HCT116 (cell line): Measurements from ENCODE around the gene STYXL2. TPM values are rescaled to one million over a fixed set of nuclear protein-coding genes. Genes with fewer than 3 reads are reported as not detected.

Experiments
- ATAC-seq: fragments of 200-7000 bp; cut with Tn5 transposase; 2 replicates; pipeline ENCODE4 v1.9.1; 2020; ENCODE audit warnings: mild to moderate bottlenecking, moderate library complexity
- BruUV-seq: library from RNA; stranded (reverse); fragments of 400-500 nt; replicated peaks from 2 replicates; lab custom pipeline; 2021; lab: Mats Ljungman, UMichigan
- CTCF ChIA-PET: fragments of 300-600 bp; sonication (Branson Sonifier 250); formaldehyde crosslinking; loops from one replicate; lab custom pipeline; 2021; ENCODE audit warnings: antibody characterized with exemption; lab: Charles Lee
- POLR2A ChIA-PET: fragments of 300-600, 350-600 bp; sonication (Branson Sonifier 250); formaldehyde crosslinking; loops from one replicate; lab custom pipeline; 2021; ENCODE audit warnings: antibody characterized with exemption; lab: Charles Lee
- RAD21 ChIA-PET, 2 experiments: fragments of 300-600 bp; sonication (Branson Sonifier 250); formaldehyde crosslinking; loops; one replicate each; lab custom pipeline; 2023; ENCODE audit warnings: low total read pairs in 2 of 2; ENCODE audit not compliant: uncharacterized antibody in 2 of 2, unreplicated experiment in 2 of 2, low non-redundant PET in 1 of 2; lab: Charles Lee
- DNase-seq: peaks from one replicate; pipeline ENCODE4 v3.0.0-alpha.2; 2010; ENCODE audit warnings: low read depth, low spot score
- H2AFZ ChIP-seq: fragments of 200-600 bp; shearing (Covaris generic), sonication (generic); 2 replicates; pipeline ENCODE4 v1.6.1; 2017; ENCODE audit warnings: low read depth, mixed run types, mixed read lengths, antibody characterized with exemption, low read length; ENCODE audit not compliant: poor library complexity, severe bottlenecking
- H3K27ac ChIP-seq: 2 replicates; pipeline ENCODE4 v1.5.1; 2012; ENCODE audit warnings: low read depth, low read length
- H3K27me3 ChIP-seq: fragments of 200-600 bp; sonication (generic); 2 replicates; pipeline ENCODE4 v1.6.1; 2016; ENCODE audit warnings: mixed run types, low read length, mixed read lengths; ENCODE audit not compliant: insufficient read depth
- H3K36me3 ChIP-seq, 2 experiments: fragments of 200-500 bp in 1 of 2; fragments of 200-600 bp in 1 of 2; sonication (Bioruptor generic) in 1 of 2; sonication (generic) in 1 of 2; 2 replicates each; pipeline versions ENCODE4 v1.5.1 to v1.6.1; 2014 to 2016; ENCODE audit warnings: low read length in 2 of 2, inconsistent platforms in 1 of 2, mixed read lengths in 1 of 2, mixed run types in 1 of 2; ENCODE audit not compliant: insufficient read depth in 2 of 2, control insufficient read depth in 1 of 2
- H3K4me1 ChIP-seq, 2 experiments: fragments of 200-600 bp in 1 of 2; sonication (generic) in 1 of 2; 2 replicates each; pipeline versions ENCODE4 v1.5.1 to v1.6.1; 2012 to 2017; ENCODE audit warnings: low read length in 2 of 2, inconsistent platforms in 1 of 2, mild to moderate bottlenecking in 1 of 2, mixed read lengths in 1 of 2, mixed run types in 1 of 2, moderate library complexity in 1 of 2; ENCODE audit not compliant: insufficient read depth in 2 of 2, control insufficient read depth in 1 of 2
- H3K4me2 ChIP-seq: fragments of 200-600 bp; sonication (generic); 2 replicates; pipeline ENCODE4 v1.6.1; 2017; ENCODE audit warnings: mixed run types, low read length, mixed read lengths
- H3K4me3 ChIP-seq, 2 experiments: fragments of 200-600 bp in 1 of 2; sonication (generic) in 1 of 2; replicated peaks in 1 of 2; 2 replicates each; pipeline ENCODE4 v1.5.1; 2011 to 2016; ENCODE audit warnings: low read length in 2 of 2, control low read depth in 1 of 2, low read depth in 1 of 2, mild to moderate bottlenecking in 1 of 2, mixed read lengths in 1 of 2, mixed run types in 1 of 2
- H3K79me2 ChIP-seq: fragments of 200-600 bp; sonication (generic); 2 replicates; pipeline ENCODE4 v1.6.1; 2017; ENCODE audit warnings: mild to moderate bottlenecking, mixed run types, low read length, moderate library complexity, mixed read lengths; ENCODE audit not compliant: insufficient read depth
- H3K9ac ChIP-seq: fragments of 200-600 bp; sonication (generic); 2 replicates; pipeline ENCODE4 v1.6.1; 2016; ENCODE audit warnings: low read length, mixed read lengths
- H3K9me2 ChIP-seq: fragments of 200-600 bp; sonication (generic), shearing (Covaris generic); 2 replicates; pipeline ENCODE4 v1.6.1; 2017; ENCODE audit warnings: mixed run types, mild to moderate bottlenecking, moderate library complexity; ENCODE audit not compliant: insufficient read depth
- H3K9me3 ChIP-seq, 2 experiments: fragments of 200-500 bp in 1 of 2; fragments of 200-600 bp in 1 of 2; sonication (Bioruptor generic) in 1 of 2; sonication (generic) in 1 of 2; 2 replicates each; pipeline ENCODE4 v1.6.1; 2014 to 2017; ENCODE audit warnings: low read length in 2 of 2, mixed read lengths in 2 of 2, inconsistent platforms in 1 of 2, low read depth in 1 of 2, mild to moderate bottlenecking in 1 of 2, mixed run types in 1 of 2, moderate library complexity in 1 of 2; ENCODE audit not compliant: control insufficient read depth in 1 of 2, insufficient read depth in 1 of 2
- H4K20me1 ChIP-seq: fragments of 200-600 bp; sonication (generic), shearing (Covaris generic); 2 replicates; pipeline ENCODE4 v1.6.1; 2017; ENCODE audit warnings: mixed run types, mild to moderate bottlenecking, moderate library complexity; ENCODE audit not compliant: insufficient read depth
- ATF3 ChIP-seq: IDR thresholded peaks from 2 replicates; pipeline ENCODE4 v1.6.1; 2012
- CBX3 ChIP-seq: IDR thresholded peaks from 2 replicates; pipeline ENCODE4 v1.6.1; 2012; ENCODE audit warnings: low read depth
- EZH2 ChIP-seq: fragments of 200-600 bp; sonication (generic); IDR thresholded peaks from 2 replicates; pipeline ENCODE4 v1.6.1; 2017; ENCODE audit warnings: antibody characterized with exemption, mixed run types
- EZH2phosphoT487 ChIP-seq: fragments of 200-600 bp; IDR thresholded peaks from 2 replicates; pipeline ENCODE4 v1.6.1; 2018; ENCODE audit warnings: antibody characterized with exemption, borderline replicate concordance
- FOSL1 ChIP-seq: IDR thresholded peaks from 2 replicates; pipeline ENCODE4 v1.6.1; 2012; ENCODE audit warnings: low read depth
- JUND ChIP-seq: IDR thresholded peaks from 2 replicates; pipeline ENCODE4 v1.6.1; 2012
- MAX ChIP-seq: IDR thresholded peaks from 2 replicates; pipeline ENCODE4 v1.6.1; 2012
- POLR2AphosphoS5 ChIP-seq: IDR thresholded peaks from 2 replicates; pipeline ENCODE4 v1.6.1; 2011; ENCODE audit warnings: mild to moderate bottlenecking, low read depth, low read length, moderate library complexity
- RAD21 ChIP-seq: IDR thresholded peaks from 2 replicates; pipeline ENCODE4 v1.6.1; 2012; ENCODE audit warnings: low read depth, mild to moderate bottlenecking
- SP1 ChIP-seq: IDR thresholded peaks from 2 replicates; pipeline ENCODE4 v1.6.1; 2012; ENCODE audit warnings: low read depth
- SRF ChIP-seq: IDR thresholded peaks from 2 replicates; pipeline ENCODE4 v1.6.1; 2012; ENCODE audit warnings: low read depth
- TCF7L2 ChIP-seq: IDR thresholded peaks from 2 replicates; pipeline ENCODE4 v1.7.0; 2011; ENCODE audit warnings: borderline replicate concordance, inconsistent platforms; ENCODE audit not compliant: insufficient read depth, insufficient read length; ENCODE audit errors: extremely low read depth
- YY1 ChIP-seq: IDR thresholded peaks from 2 replicates; pipeline ENCODE4 v1.6.1; 2011; ENCODE audit warnings: low read length, low read depth, moderate library complexity, mild to moderate bottlenecking; ENCODE audit not compliant: insufficient replicate concordance; ENCODE audit errors: extremely low read depth
- ZNF274 ChIP-seq: fragments of 200-500 bp; sonication (Bioruptor generic); IDR thresholded peaks from 2 replicates; pipeline ENCODE4 v1.6.1; 2014; ENCODE audit warnings: mild to moderate bottlenecking, low read depth, low read length, inconsistent platforms
- intact Hi-C: fragments of 100-400 bp; cut with micrococcal nuclease; formaldehyde crosslinking; loops from 2 replicates; pipeline ENCODE4 v1.10.0; 2022
- total RNA-seq: library from RNA; stranded (reverse); gene quantifications from one replicate; pipeline ENCODE4 v1.2.1, GENCODE V29; 2021; ENCODE audit not compliant: unreplicated experiment
- TF ChIP-seq, protein P1 (sequence below): IDR thresholded peaks from 2 replicates; pipeline ENCODE4 v1.6.1; 2012; ENCODE audit warnings: low read depth

The STYXL2 gene
- total RNA-seq, 1 experiment from 2014 or later: not detected

- CTCF ChIA-PET: no interaction called here
- no peaks in the 10 kb centered on the region for H3K9me3 ChIP-seq
- H3K9ac ChIP-seq: no peak within 1 kb of the TSS
- no peak within 1 kb of the TSS for H3K27ac ChIP-seq
- no peaks in the 10 kb centered on the region for H3K27me3 ChIP-seq
- POLR2A ChIA-PET: interaction anchor here (0.5 kb wide), 1 partner anchor 130 kb away, joined by 5 read pairs; the partner anchor contains the start of gene POU2F1
- intact Hi-C loops: no loop called here
- H3K4me3 ChIP-seq: no peak within 1 kb of the TSS
- no peaks in the 10 kb centered on the region for H3K9me2 ChIP-seq
- DNase-seq (no peak), ATAC-seq (no peak)
- H3K4me1 ChIP-seq: peaks cover 0 to 14% of the 10 kb centered on the region in 2 experiments; a peak in 2 of 4 replicates
- RAD21 ChIA-PET: interaction anchor here in 1 of 2 experiments (0.6 kb wide), 1 partner anchor 14 kb away, joined by 5 read pairs; no protein-coding TSS in a partner anchor
- H4K20me1 ChIP-seq: no peaks in the 10 kb centered on the region
- no peak within 1 kb of the TSS for H3K4me2 ChIP-seq
- no peaks in the 10 kb centered on the region for H3K79me2 ChIP-seq
- H3K36me3 ChIP-seq: no peaks in the 10 kb centered on the region
- no TSS peak for BruUV-seq
- TF ChIP-seq MAX (no peak), EZH2phosphoT487 (no peak), SRF (no peak), YY1 (no peak), ATF3 (no peak), TCF7L2 (no peak), CBX3 (no peak)
- no peak within 1 kb of the TSS for H2AFZ ChIP-seq
These were observed 3.4 kb upstream of the STYXL2 start, which contains the start of gene GPA33 for GRCh38 chr1:167090314-167090942. Gene GPA33 (minus strand): TSS chr1:167090377. CDS start chr1:167090287, 90 bp downstream.

DNA sequence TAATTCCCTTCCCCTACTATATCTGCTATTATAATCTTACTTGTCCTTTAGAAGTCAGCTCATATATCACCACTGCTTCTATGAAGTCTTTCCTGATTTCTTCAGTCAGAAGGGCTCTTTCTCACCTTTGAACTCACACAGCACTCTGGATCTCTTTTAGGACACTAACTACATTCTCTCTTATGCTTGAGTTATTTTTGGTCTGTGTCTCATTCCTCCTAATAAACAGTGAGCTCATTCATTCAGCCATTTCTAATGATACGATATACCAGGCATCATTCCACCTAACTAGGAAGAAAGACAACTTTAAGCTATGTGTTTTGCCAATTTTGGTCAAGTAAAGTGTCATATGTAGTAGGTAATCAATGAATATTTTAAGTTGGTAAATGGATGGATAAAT lies 1.2 kb upstream of the STYXL2 start:
- H3K9ac ChIP-seq: no peak overlapping the region
- intact Hi-C loops: no loop called here
- no peaks in the 10 kb centered on the region for H4K20me1 ChIP-seq
- H3K4me2 ChIP-seq: no peak overlapping the region
- no TSS peak for BruUV-seq
- no peaks in the 10 kb centered on the region for H3K9me2 ChIP-seq
- no peak overlapping the region for H3K27ac ChIP-seq
- RAD21 ChIA-PET: no interaction called here
- CTCF ChIA-PET: interaction anchor here (1.0 kb wide), 1 partner anchor 34 kb away, joined by 3 read pairs; no protein-coding TSS in a partner anchor
- no peak overlapping the region for H2AFZ ChIP-seq
- no peaks in the 10 kb centered on the region for H3K9me3 ChIP-seq
- DNase-seq: no peak
- POLR2A ChIA-PET: no interaction called here
- H3K79me2 ChIP-seq: no peaks in the 10 kb centered on the region
- no peaks in the 10 kb centered on the region for H3K27me3 ChIP-seq
- no peaks in the 10 kb centered on the region for H3K36me3 ChIP-seq
- ATAC-seq: no peak
- H3K4me3 ChIP-seq: no peak overlapping the region
- H3K4me1 ChIP-seq: peaks cover 0 to 7% of the 10 kb centered on the region in 2 experiments; a peak in 2 of 4 replicates
- TF ChIP-seq ZNF274: no peak
- TF ChIP-seq POLR2AphosphoS5: no peak
- TF ChIP-seq, protein P1, sequence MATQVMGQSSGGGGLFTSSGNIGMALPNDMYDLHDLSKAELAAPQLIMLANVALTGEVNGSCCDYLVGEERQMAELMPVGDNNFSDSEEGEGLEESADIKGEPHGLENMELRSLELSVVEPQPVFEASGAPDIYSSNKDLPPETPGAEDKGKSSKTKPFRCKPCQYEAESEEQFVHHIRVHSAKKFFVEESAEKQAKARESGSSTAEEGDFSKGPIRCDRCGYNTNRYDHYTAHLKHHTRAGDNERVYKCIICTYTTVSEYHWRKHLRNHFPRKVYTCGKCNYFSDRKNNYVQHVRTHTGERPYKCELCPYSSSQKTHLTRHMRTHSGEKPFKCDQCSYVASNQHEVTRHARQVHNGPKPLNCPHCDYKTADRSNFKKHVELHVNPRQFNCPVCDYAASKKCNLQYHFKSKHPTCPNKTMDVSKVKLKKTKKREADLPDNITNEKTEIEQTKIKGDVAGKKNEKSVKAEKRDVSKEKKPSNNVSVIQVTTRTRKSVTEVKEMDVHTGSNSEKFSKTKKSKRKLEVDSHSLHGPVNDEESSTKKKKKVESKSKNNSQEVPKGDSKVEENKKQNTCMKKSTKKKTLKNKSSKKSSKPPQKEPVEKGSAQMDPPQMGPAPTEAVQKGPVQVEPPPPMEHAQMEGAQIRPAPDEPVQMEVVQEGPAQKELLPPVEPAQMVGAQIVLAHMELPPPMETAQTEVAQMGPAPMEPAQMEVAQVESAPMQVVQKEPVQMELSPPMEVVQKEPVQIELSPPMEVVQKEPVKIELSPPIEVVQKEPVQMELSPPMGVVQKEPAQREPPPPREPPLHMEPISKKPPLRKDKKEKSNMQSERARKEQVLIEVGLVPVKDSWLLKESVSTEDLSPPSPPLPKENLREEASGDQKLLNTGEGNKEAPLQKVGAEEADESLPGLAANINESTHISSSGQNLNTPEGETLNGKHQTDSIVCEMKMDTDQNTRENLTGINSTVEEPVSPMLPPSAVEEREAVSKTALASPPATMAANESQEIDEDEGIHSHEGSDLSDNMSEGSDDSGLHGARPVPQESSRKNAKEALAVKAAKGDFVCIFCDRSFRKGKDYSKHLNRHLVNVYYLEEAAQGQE: no peak
- no peak for TF ChIP-seq RAD21
- TF ChIP-seq EZH2phosphoT487: no peak
- no peak for TF ChIP-seq TCF7L2
- no peak for TF ChIP-seq ATF3
- TF ChIP-seq JUND: no peak
- no peak for TF ChIP-seq SP1
- TF ChIP-seq CBX3: no peak
- TF ChIP-seq FOSL1: no peak
- TF ChIP-seq YY1: no peak
- TF ChIP-seq EZH2: no peak
